ENCODE data around the gene KCNJ4. TPM values are rescaled to one million over a fixed set of nuclear protein-coding genes. Genes with fewer than 3 reads are reported as not detected.

Gene KCNJ4
- total RNA-seq, 3 donors from 2014 or later (not counting 1 experiment from before 2014, with no cell fraction given), result not detected

- Mint-ChIP-seq H3K36me3 (no peaks in the 10 kb centered on the region), H3K4me1 (peaks cover 0 to 22% of the 10 kb centered on the region in 2 donors), H3K9me3 (no peaks in the 10 kb centered on the region), H3K27ac (no peak overlapping the region), H3K27me3 (ENCODE audit: low read depth in 2 of 2) (peaks cover 55 to 59% of the 10 kb centered on the region in 2 donors), H3K4me3 (no peak overlapping the region)
- no peak overlapping the region for H3K4me3 ChIP-seq (ENCODE audit: low read length)
- no peak overlapping the region for H3K27ac ChIP-seq (ENCODE audit: low read length)
- intact Hi-C loops (cut with micrococcal nuclease), result no loop called here
- DNase-seq (no peak), ATAC-seq (no peak)
- TF ChIP-seq CTCF (IDR thresholded peaks at IDR 0.05), result no peak
- H3K27me3 ChIP-seq (ENCODE audit: control insufficient read depth, insufficient read depth, low read length), result peaks cover 26% of the 10 kb centered on the region
- H3K36me3 ChIP-seq (ENCODE audit: control insufficient read depth, insufficient read depth, low read length), result no peaks in the 10 kb centered on the region
- 74% methylated on average over 7 of the region's 8 CpGs for WGBS (ENCODE audit: insufficient coverage)
- H3K4me1 ChIP-seq (ENCODE audit: control insufficient read depth, insufficient read depth, low read length), result peaks cover 10% of the 10 kb centered on the region
- no peaks in the 10 kb centered on the region for H3K9me3 ChIP-seq (ENCODE audit: control insufficient read depth, insufficient read depth, low read length)
Measured at GRCh38 chr22:38460426-38460840, 5.4 kb upstream of the KCNJ4 start.

- no peak for ATAC-seq
- H3K27ac ChIP-seq (ENCODE audit: low read length), result no peak overlapping the region
- no peaks in the 10 kb centered on the region for H3K36me3 ChIP-seq (ENCODE audit: control insufficient read depth, insufficient read depth, low read length)
- H3K4me3 ChIP-seq (ENCODE audit: low read length), result no peak overlapping the region
- 84% methylated on average over 14 of the region's 14 CpGs for WGBS (ENCODE audit: insufficient coverage)
- Mint-ChIP-seq H3K36me3 (no peaks in the 10 kb centered on the region), H3K27ac (peak overlapping the region in 1 of 2 donors; percentile 6), H3K4me1 (peaks cover 4 to 22% of the 10 kb centered on the region in 2 donors), H3K9me3 (no peaks in the 10 kb centered on the region), H3K4me3 (peak overlapping the region; percentile 66), H3K27me3 (ENCODE audit: low read depth in 2 of 2) (peaks cover 59% of the 10 kb centered on the region in 2 donors)
- no peaks in the 10 kb centered on the region for H3K9me3 ChIP-seq (ENCODE audit: control insufficient read depth, insufficient read depth, low read length)
- peaks cover 29% of the 10 kb centered on the region for H3K27me3 ChIP-seq (ENCODE audit: control insufficient read depth, insufficient read depth, low read length)
- intact Hi-C loops (cut with micrococcal nuclease), result no loop called here
- DNase-seq, result no peak
- H3K4me1 ChIP-seq (ENCODE audit: control insufficient read depth, insufficient read depth, low read length), result peaks cover 17% of the 10 kb centered on the region
- TF ChIP-seq CTCF (IDR thresholded peaks at IDR 0.05), result no peak
Measured at GRCh38 chr22:38456841-38457699, 2.1 kb upstream of the KCNJ4 start.

- peaks cover 29% of the 10 kb centered on the region for H3K27me3 ChIP-seq (ENCODE audit: control insufficient read depth, insufficient read depth, low read length)
- peak in 1 of 3 donors; percentile 41 for ATAC-seq
- intact Hi-C loops (cut with micrococcal nuclease), result no loop called here
Measured at GRCh38 chr22:38456272-38456835, 1.4 kb upstream of the KCNJ4 start.

More at GRCh38 chr22:38456272-38456835, 1.4 kb upstream of the KCNJ4 start:
- DNase-seq, result no peak
- Histone ChIP-seq H3K36me3 (ENCODE audit: control insufficient read depth, insufficient read depth, low read length) (no peaks in the 10 kb centered on the region), H3K27ac (ENCODE audit: low read length) (no peak overlapping the region), H3K9me3 (ENCODE audit: control insufficient read depth, insufficient read depth, low read length) (no peaks in the 10 kb centered on the region), H3K4me1 (ENCODE audit: control insufficient read depth, insufficient read depth, low read length) (peaks cover 10% of the 10 kb centered on the region), H3K4me3 (ENCODE audit: low read length) (no peak overlapping the region)
- H3K27me3 Mint-ChIP-seq (ENCODE audit: low read depth in 2 of 2), result peaks cover 59 to 61% of the 10 kb centered on the region in 2 donors
- H3K27ac Mint-ChIP-seq, result peak overlapping the region in 1 of 2 donors; percentile 6
- peak overlapping the region; percentile 66 for H3K4me3 Mint-ChIP-seq
- no peaks in the 10 kb centered on the region for H3K9me3 Mint-ChIP-seq
- 39% methylated on average over 17 of the region's 17 CpGs for WGBS (ENCODE audit: insufficient coverage)
- H3K4me1 Mint-ChIP-seq, result peaks cover 4 to 17% of the 10 kb centered on the region in 2 donors
- no peaks in the 10 kb centered on the region for H3K36me3 Mint-ChIP-seq
- TF ChIP-seq CTCF (IDR thresholded peaks at IDR 0.05), result no peak
